Measurements from ENCODE around the gene KLHL18. TPM values are rescaled to one million over a fixed set of nuclear protein-coding genes. Genes with fewer than 3 reads are reported as not detected.
A peak's percentile ranks its signal among the peaks of the same experiment; 100 is the strongest.
"Not testable (repeated sequence)": the region's sequence is repeated elsewhere in the genome, so short reads cannot be mapped to it uniquely, and the experiment has no call there.

KLHL18 gene
- polyA plus RNA-seq, 12 donors: 11.3 to 19.2 (median 14.0) TPM; not detected in 1

- DNase-seq: no peak
Observed at GRCh38 chr3:47348411-47349154, 65.8 kb downstream of the KLHL18 start.

- no peak for DNase-seq
Observed at GRCh38 chr3:47355010-47355409, 72.3 kb downstream of the KLHL18 start.

- no peak for DNase-seq
Observed at GRCh38 chr3:47356201-47356600, 73.5 kb downstream of the KLHL18 start.

GRCh38 chr3:47359323-47359722, 76.6 kb downstream of the KLHL18 start:
- DNase-seq: no peak

DNA sequence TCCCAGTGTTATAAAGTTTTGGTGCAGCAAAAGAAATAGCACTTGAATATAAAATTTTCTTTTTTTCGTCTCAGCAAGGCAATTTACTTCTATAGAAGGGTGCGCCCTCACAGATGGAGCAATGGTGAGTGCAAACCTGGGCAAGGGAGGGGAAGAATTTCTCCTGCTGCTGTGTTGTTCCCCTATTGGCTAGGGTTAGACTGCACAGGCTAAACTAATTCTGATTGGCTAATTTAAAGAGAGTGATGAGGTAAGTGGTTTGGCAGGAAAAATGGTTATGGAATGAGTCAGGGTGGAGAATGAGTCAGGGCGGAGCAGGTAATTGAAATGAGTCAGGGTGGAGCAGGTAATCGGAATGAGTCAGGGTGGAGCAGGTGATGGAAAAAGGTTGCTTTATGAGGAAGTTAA, 77.4 kb downstream of the KLHL18 start:
- not testable (repeated sequence) for DNase-seq

GRCh38 chr3:47362701-47363100, 80.0 kb downstream of the KLHL18 start:
- DNase-seq: no peak

GRCh38 chr3:47365213-47366153, 82.7 kb downstream of the KLHL18 start:
- no peak for DNase-seq

GRCh38 chr3:47366833-47367232, 84.1 kb downstream of the KLHL18 start:
- no peak for DNase-seq

GRCh38 chr3:47367631-47368030, 84.9 kb downstream of the KLHL18 start:
- no peak for DNase-seq

- not testable (repeated sequence) for DNase-seq
Observed at GRCh38 chr3:47370020-47370419, 87.3 kb downstream of the KLHL18 start.

- no peak for DNase-seq
Observed at GRCh38 chr3:47370887-47371697, 88.3 kb downstream of the KLHL18 start.

DNA sequence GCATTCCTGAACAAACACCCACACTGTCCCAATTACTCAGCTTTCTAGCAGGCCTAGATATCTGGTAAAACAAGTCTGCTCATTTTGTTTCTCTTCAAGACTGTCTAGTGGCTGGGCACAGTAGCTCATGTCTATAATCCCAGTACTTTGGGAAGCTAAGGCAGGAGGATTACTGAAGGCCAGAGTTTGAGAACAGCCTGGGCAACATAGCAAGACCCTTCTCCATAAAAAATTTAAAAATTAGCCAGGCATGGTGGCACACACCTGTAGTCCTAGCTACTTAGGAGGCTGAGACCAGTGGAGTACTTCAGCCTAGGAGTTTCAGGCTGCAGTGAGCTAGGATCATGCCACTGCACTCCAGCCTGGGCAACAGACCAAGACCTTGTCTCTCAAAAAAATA, 91.8 kb downstream of the KLHL18 start:
- no peak for DNase-seq

DNA sequence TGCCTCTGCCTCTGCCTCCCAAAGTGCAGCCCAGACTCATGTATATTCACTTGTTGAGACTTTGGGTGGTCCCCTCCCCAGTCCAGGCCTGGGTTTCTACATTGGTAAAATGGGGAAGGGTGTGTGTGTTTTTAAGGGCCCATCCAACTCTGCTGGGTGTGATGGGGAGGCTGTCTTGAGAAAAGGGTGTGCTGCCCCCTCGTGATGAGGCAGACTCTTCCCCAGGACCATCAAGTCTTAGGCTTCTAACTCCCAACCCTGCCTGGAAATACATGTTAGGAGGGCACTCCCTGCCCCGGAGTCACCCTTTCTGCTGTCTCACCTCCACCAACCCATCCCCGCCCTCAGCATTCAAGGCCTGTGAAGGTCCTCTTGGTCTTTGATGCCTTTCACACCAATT, 93.6 kb downstream of the KLHL18 start:
- no peak for DNase-seq

GRCh38 chr3:47377186-47377585, 94.4 kb downstream of the KLHL18 start:
- DNase-seq: no peak

- no peak for DNase-seq
Observed at GRCh38 chr3:47378869-47379268, 96.1 kb downstream of the KLHL18 start.

- DNase-seq: no peak
Observed at GRCh38 chr3:47379411-47379899, 96.7 kb downstream of the KLHL18 start.

DNA sequence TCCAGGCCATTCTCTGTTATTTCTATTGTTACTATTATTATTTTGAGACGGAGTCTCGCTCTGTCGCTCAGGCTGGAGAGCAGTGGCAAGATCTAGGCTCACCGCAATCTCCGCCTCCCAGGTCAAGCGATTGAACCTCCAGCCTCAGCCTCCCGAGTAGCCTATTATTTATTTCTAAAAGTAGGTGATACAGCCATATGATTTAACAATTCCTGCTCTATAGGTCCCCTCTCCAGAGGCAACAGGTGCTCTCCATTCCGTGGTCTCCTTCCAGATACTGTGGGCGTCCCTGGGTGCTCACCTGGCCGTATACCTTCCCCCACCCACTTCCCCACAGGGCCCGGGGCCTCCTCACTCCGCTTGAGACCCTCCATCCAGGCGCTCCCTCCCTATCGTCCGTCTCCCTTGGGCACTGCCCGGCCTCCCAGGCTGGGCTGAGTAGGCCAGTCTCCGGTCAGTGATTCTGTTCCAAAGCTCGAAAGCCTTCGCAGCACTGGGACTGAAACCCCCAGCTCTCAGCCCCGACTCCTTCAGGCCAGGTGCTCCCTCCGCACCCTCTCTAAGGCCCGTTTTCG, 97.4 kb downstream of the KLHL18 start:
- DNase-seq: no peak

- DNase-seq: peak; percentile 99
Observed at GRCh38 chr3:47380601-47381316, 98.0 kb downstream of the KLHL18 start, which contains the start of gene PTPN23. PTPN23 (plus strand) TSS chr3:47381021; CDS start chr3:47381097, 76 bp downstream.

DNA sequence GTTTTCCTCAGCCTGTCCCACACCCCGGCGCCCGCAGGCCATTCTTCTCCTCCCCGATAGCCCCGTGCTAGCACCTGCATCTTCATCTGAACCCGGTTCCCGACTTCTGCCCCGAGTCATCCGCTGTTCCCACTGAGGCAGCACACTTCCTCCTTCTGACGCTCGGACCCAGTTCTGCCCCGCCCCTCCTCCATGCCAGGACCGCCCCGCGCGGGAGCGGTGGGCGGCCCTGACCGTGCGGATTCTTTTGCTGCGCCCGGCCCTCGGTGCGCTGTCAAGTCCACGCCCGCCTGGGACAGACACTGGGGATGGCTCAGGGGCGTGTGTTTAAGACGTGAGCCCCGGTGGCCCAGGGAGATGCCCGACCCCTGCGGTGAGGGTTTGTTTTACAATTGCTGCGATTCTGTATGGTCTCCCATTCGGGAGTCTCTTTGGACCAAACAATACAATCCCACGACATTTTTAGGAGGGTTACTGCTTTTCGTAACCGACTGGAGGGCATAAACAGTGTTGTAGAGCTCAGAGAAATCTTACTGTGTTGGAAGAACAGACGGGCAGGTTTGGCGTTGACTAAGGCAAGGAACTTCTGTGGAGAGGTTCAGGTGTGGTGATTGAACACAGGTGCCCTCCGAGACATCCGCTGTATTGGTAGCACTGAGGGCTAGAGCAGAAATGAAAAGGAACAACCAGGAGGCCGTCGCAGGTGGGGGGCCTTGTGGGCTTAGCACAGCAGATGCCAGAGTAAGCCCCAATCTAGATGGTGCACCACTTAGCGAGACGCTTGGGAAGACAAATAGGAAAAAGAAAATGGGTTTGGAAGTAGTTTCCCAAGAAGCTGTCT, 98.8 kb downstream of the KLHL18 start:
- DNase-seq: peak; percentile 90

- DNase-seq: no peak
Observed at GRCh38 chr3:47384425-47384824, 101.7 kb downstream of the KLHL18 start.

Measured in muscle of arm (tissue), 12 donors.